Measurements from ENCODE around the gene GALNT18.

The GALNT18 gene

GRCh38 chr11:11237070-11237832, 384.6 kb downstream of the GALNT18 start:
- no peak for DNase-seq

DNA sequence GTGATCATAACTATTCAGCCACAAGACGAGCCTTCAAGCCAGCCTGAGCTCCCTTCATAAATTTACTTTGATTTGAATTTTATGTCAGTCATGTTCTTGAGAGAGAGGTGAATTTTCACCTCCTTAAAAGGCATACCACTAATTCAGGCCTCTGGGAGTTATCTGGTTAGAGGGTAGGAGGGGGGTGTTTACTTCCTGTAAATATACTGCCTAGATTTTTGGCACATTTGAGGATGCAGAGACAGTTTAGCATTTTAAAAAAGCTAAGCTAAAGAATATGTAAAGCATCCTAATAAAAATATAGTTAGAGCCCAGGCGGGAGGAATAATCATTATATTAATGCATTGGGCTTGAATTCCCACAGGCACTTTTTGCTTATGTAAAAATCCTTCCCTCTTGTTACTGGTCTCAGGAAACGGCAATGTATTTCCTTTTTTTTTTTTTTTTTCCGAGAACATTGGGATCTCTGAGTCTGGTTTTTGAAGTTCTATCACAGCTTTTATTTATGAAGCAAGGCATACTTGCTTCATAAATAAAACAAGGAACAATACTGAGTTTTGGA, 385.2 kb downstream of the GALNT18 start:
- DNase-seq: no peak

GRCh38 chr11:11231763-11232162, 390.0 kb downstream of the GALNT18 start:
- no peak for DNase-seq

DNA sequence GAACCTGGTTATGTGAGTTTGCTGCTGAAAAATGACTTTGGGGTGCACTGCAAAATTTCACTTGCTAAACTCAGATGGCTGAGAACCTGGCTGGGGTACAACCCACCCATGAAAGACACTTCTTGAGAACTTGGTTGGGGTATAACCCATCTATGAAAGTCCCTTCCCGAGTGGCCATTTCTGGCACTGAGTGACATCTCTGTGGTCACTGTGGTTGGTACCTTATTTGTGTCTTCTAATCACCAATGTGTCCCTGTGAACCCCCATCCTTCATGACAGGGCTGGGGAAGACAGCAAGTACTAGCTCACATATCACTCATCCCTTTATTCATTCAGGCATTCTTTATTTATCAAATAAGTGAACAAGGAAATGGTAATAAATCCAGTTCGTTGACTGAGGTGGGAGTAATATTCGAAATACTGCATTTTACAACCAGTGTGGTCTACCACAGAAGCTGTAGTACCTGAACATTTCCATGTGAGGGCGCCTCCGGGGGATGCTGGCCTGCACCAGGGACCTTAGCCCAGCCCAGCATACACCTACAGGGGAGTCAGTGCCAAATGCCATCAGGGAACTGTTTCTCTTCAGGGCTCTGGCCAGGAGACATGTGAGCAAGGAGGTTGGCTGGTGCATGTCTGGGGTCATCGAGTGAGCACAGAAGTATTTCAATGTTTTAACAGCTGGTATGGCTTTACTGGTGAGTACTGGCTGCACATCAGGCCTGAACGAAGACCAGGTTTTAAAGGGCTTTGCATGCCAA, 390.8 kb downstream of the GALNT18 start:
- no peak for DNase-seq

DNA sequence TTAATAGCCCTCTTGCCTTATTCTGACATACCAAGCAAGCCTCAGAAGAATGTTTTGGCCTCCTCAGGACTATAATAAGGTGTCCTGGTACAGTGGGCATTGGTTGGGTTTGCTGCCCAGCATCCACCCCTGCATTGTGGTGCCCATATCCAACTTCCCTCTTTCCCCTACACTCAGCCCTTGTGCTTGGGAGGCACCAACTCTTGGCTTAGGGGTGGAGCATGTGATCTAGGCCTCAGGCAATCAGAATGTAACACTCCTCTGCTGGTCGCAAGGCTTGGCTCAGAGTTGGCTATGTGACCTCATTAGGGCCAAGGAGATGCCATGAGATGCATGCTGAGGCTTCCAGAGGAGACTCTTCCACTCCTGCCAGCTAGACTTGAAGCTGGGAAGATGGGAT, 391.7 kb downstream of the GALNT18 start:
- no peak for DNase-seq

DNA sequence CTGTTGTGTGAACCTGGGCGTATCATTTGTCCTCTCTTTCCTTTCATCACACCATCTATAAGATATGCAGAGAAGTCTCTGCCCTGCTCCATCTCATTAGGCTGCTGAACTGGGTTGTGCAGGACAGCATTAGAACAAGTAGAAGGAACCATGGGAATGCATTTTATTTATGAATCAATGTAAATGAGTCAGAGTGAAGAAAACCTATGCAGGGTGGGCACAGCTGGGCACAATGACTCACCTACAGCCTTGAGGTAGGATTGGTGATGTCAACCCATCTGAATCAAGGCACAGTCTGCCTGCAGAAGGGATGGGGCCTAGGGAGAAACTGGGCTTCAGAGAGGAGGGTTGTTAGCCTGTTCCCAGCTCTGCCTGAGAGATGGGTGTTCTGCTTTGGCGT, 392.2 kb downstream of the GALNT18 start:
- no peak for DNase-seq

- DNase-seq: no peak
Observed at GRCh38 chr11:11227296-11228085, 394.3 kb downstream of the GALNT18 start.

Data from right kidney (tissue), 1 donor.